ENCODE data around the gene ANXA11.
"Not testable (repeated sequence)": the region's sequence is repeated elsewhere in the genome, so short reads cannot be mapped to it uniquely, and the experiment has no call there.

ANXA11 gene

GRCh38 chr10:80145406-80146308 lies 59.7 kb downstream of the ANXA11 start:
- DNase-seq (ENCODE audit: low read depth): not testable (repeated sequence)

GRCh38 chr10:80144696-80145131 lies 60.6 kb downstream of the ANXA11 start:
- no peak for DNase-seq (ENCODE audit: low read depth)

GRCh38 chr10:80144067-80144695 lies 61.2 kb downstream of the ANXA11 start:
- no peak for DNase-seq (ENCODE audit: low read depth)

- DNase-seq (ENCODE audit: low read depth): no peak
Observed at GRCh38 chr10:80141696-80142460, 63.5 kb downstream of the ANXA11 start.

- DNase-seq (ENCODE audit: low read depth): no peak
Observed at GRCh38 chr10:80140251-80140650, 65.1 kb downstream of the ANXA11 start.

GRCh38 chr10:80139265-80139664 lies 66.1 kb downstream of the ANXA11 start:
- no peak for DNase-seq (ENCODE audit: low read depth)

- no peak for DNase-seq (ENCODE audit: low read depth)
Observed at GRCh38 chr10:80137920-80138319, 67.4 kb downstream of the ANXA11 start.

- no peak for DNase-seq (ENCODE audit: low read depth)
Observed at GRCh38 chr10:80137031-80137862, 68.1 kb downstream of the ANXA11 start.

- no peak for DNase-seq (ENCODE audit: low read depth)
Observed at GRCh38 chr10:80136134-80136571, 69.2 kb downstream of the ANXA11 start.

GRCh38 chr10:80133687-80134086 lies 71.7 kb downstream of the ANXA11 start:
- DNase-seq (ENCODE audit: low read depth): not testable (repeated sequence)

GRCh38 chr10:80133206-80133605 lies 72.1 kb downstream of the ANXA11 start:
- DNase-seq (ENCODE audit: low read depth): no peak

GRCh38 chr10:80132299-80133139 lies 72.8 kb downstream of the ANXA11 start, which contains the start of gene PLAC9:
PLAC9 (plus strand) TSS chr10:80132730; CDS start chr10:80132763, 33 bp downstream.
- DNase-seq (ENCODE audit: low read depth): no peak

GRCh38 chr10:80131499-80131901 lies 73.8 kb downstream of the ANXA11 start:
- no peak for DNase-seq (ENCODE audit: low read depth)

GRCh38 chr10:80126876-80127275 lies 78.5 kb downstream of the ANXA11 start:
- no peak for DNase-seq (ENCODE audit: low read depth)

- no peak for DNase-seq (ENCODE audit: low read depth)
Observed at GRCh38 chr10:80122746-80123145, 82.6 kb downstream of the ANXA11 start.

GRCh38 chr10:80122110-80122710 lies 83.1 kb downstream of the ANXA11 start:
- DNase-seq (ENCODE audit: low read depth): no peak

- DNase-seq (ENCODE audit: low read depth): no peak
Observed at GRCh38 chr10:80118669-80119068, 86.7 kb downstream of the ANXA11 start.

- DNase-seq (ENCODE audit: low read depth): no peak
Observed at GRCh38 chr10:80110986-80111385, 94.4 kb downstream of the ANXA11 start.

GRCh38 chr10:80108576-80109239 lies 96.6 kb downstream of the ANXA11 start:
- no peak for DNase-seq (ENCODE audit: low read depth)

Data from stimulated activated CD4-positive, alpha-beta T cell treated with anti-CD3 and anti-CD28 coated beads, Interleukin-2, amount 100 ng/mL, for 4 hours (primary cell).